CD8-positive, alpha-beta memory T cell (primary cell): ENCODE data around the gene PIGL. TPM values are rescaled to one million over a fixed set of nuclear protein-coding genes. Genes with fewer than 3 reads are reported as not detected.

ENCODE experiments used
- CTCF ChIA-PET: fragments of 350-600 bp; sonication (Branson Sonifier 250); formaldehyde crosslinking; loops from one replicate; lab custom pipeline; 2021; ENCODE audit warnings: antibody characterized with exemption; lab: Charles Lee
- POLR2A ChIA-PET: fragments of 350-600 bp; sonication (Branson Sonifier 250); formaldehyde crosslinking; loops from one replicate; lab custom pipeline; 2021; ENCODE audit warnings: antibody characterized with exemption; lab: Charles Lee
- DNase-seq, 5 donors: peaks; one replicate each; pipeline versions ENCODE4 v3.0.0 to v3.0.0-alpha.2; 2020 to 2022; ENCODE audit warnings: mixed read lengths in 1 of 5
- H3K27ac ChIP-seq: one replicate; pipeline ENCODE4 v1.7.0; 2013; ENCODE audit warnings: low read depth, mild to moderate bottlenecking, low read length, moderate library complexity
- H3K27me3 ChIP-seq: 2 replicates; pipeline ENCODE4 v1.7.0; 2013; ENCODE audit warnings: low read length, mild to moderate bottlenecking; ENCODE audit not compliant: insufficient read depth, poor library complexity, severe bottlenecking
- H3K36me3 ChIP-seq: 2 replicates; pipeline ENCODE4 v1.7.0; 2013; ENCODE audit warnings: mild to moderate bottlenecking, low read length, moderate library complexity; ENCODE audit not compliant: insufficient read depth
- H3K4me1 ChIP-seq: 2 replicates; pipeline ENCODE4 v1.7.0; 2013; ENCODE audit warnings: mild to moderate bottlenecking, low read length, moderate library complexity; ENCODE audit not compliant: insufficient read depth
- H3K4me3 ChIP-seq: 2 replicates; pipeline ENCODE4 v1.7.0; 2013; ENCODE audit warnings: mild to moderate bottlenecking, low read length
- H3K9me3 ChIP-seq: 2 replicates; pipeline ENCODE4 v1.7.0; 2013; ENCODE audit warnings: mild to moderate bottlenecking, low read length
- H3K27ac Mint-ChIP-seq, 8 donors: one replicate each; pipeline ENCODE4 v1.8.0; 2020 to 2021; ENCODE audit warnings: mixed read lengths in 8 of 8, mild to moderate bottlenecking in 6 of 8, inconsistent platforms in 3 of 8, moderate library complexity in 3 of 8
- H3K27me3 Mint-ChIP-seq, 2 donors: one replicate each; pipeline ENCODE4 v1.8.0; 2020 to 2021; ENCODE audit warnings: mixed read lengths in 2 of 2, mild to moderate bottlenecking in 1 of 2, moderate library complexity in 1 of 2
- H3K36me3 Mint-ChIP-seq, 3 donors: one replicate each; pipeline ENCODE4 v1.8.0; 2020 to 2021; ENCODE audit warnings: mixed read lengths in 3 of 3, inconsistent platforms in 1 of 3, mild to moderate bottlenecking in 1 of 3
- H3K4me1 Mint-ChIP-seq, 3 donors: one replicate each; pipeline ENCODE4 v1.8.0; 2020 to 2021; ENCODE audit warnings: mixed read lengths in 3 of 3, inconsistent platforms in 1 of 3, mild to moderate bottlenecking in 1 of 3
- H3K4me3 Mint-ChIP-seq, 7 donors: one replicate each; pipeline ENCODE4 v1.8.0; 2020 to 2021; ENCODE audit warnings: mixed read lengths in 7 of 7, mild to moderate bottlenecking in 6 of 7, moderate library complexity in 4 of 7, inconsistent platforms in 2 of 7
- H3K9me3 Mint-ChIP-seq, 5 donors: one replicate each; pipeline ENCODE4 v1.8.0; 2020 to 2022; ENCODE audit warnings: mixed read lengths in 5 of 5, mild to moderate bottlenecking in 3 of 5, moderate library complexity in 2 of 5, inconsistent platforms in 1 of 5
- polyA plus RNA-seq: library from polyadenylated mRNA; unstranded; fragments of 300-500 nt; fragmentation: Illumina TruSeq; gene quantifications from one replicate; pipeline ENCODE4 v1.2.3, GENCODE V29; 2021
- total RNA-seq, 2 experiments: library from RNA; stranded (reverse); gene quantifications; one replicate each; pipeline ENCODE4 v1.2.3, GENCODE V29; 2021

PIGL gene
- total and polyA plus RNA-seq, 3 experiments from 2014 or later, result 12.9 to 27.1 (median 26.3) TPM

DNA sequence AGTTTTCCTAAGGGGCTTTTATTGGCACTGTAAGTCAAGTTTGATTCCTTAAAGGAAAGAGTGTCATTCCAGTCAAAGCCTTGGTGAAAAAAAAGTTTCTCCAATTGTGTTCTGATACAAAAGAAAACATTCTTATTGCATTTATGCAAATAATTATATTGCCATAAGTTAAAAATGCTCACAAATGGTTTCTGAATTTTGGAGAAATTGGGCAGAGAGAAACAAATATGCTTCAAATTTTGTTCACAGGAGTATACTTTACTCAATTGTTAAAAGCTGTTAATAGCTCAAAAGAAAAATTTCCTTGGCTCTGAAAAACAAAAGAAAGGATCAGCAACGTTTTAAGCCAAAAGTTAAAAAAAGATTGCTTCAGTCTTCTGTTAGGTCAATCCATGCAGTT, 60.2 kb downstream of the PIGL start:
- peaks cover 4 to 6% (median 4%) of the 10 kb centered on the region in 3 donors for H3K4me1 Mint-ChIP-seq
- POLR2A ChIA-PET, result no interaction called here
- Histone ChIP-seq H3K9me3 (no peaks in the 10 kb centered on the region), H3K4me3 (no peak overlapping the region), H3K4me1 (no peaks in the 10 kb centered on the region), H3K36me3 (no peaks in the 10 kb centered on the region), H3K27ac (no peak overlapping the region), H3K27me3 (no peaks in the 10 kb centered on the region)
- H3K27ac Mint-ChIP-seq, result no peak overlapping the region
- H3K27me3 Mint-ChIP-seq, result no peaks in the 10 kb centered on the region
- CTCF ChIA-PET, result interaction anchor here (1.3 kb wide), 1 partner anchor 9 kb away, joined by 3 read pairs; no protein-coding TSS in a partner anchor
- peaks cover 5 to 11% (median 6%) of the 10 kb centered on the region in 3 donors for H3K36me3 Mint-ChIP-seq
- DNase-seq, result no peak
- peaks cover 0 to 6% (median 0%) of the 10 kb centered on the region in 5 donors for H3K9me3 Mint-ChIP-seq
- H3K4me3 Mint-ChIP-seq, result no peak overlapping the region

DNA sequence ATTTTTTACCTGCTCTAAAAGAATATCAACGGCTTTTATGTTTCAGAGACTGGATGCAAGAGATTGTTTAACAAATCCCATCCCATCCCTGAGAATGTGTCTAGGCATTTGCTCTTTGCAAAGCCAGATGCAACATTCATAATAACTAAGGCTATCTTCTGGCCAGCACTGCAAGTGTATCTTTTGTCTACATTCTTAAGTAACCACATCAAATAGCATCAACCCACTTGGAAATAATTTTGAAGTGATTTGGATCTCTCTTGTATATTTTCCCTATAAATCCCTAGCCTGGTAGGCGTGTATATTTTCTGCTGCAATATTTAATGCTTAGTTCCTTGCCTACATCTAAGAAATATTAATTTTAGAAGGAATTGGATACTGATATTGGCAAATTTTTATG, 64.3 kb downstream of the PIGL start:
- Mint-ChIP-seq H3K27ac (peak overlapping the region in 1 of 8 donors; percentile 59), H3K9me3 (peaks cover 0 to 6% (median 0%) of the 10 kb centered on the region in 5 donors), H3K27me3 (no peaks in the 10 kb centered on the region), H3K4me3 (no peak overlapping the region), H3K36me3 (peaks cover 5 to 17% (median 6%) of the 10 kb centered on the region in 3 donors), H3K4me1 (peaks cover 20 to 28% (median 22%) of the 10 kb centered on the region in 3 donors)
- POLR2A ChIA-PET, result no interaction called here
- Histone ChIP-seq H3K27ac (no peak overlapping the region), H3K9me3 (no peaks in the 10 kb centered on the region), H3K27me3 (no peaks in the 10 kb centered on the region), H3K4me3 (no peak overlapping the region), H3K4me1 (peaks cover 18% of the 10 kb centered on the region), H3K36me3 (no peaks in the 10 kb centered on the region)
- DNase-seq, result no peak
- CTCF ChIA-PET, result no interaction called here

DNA sequence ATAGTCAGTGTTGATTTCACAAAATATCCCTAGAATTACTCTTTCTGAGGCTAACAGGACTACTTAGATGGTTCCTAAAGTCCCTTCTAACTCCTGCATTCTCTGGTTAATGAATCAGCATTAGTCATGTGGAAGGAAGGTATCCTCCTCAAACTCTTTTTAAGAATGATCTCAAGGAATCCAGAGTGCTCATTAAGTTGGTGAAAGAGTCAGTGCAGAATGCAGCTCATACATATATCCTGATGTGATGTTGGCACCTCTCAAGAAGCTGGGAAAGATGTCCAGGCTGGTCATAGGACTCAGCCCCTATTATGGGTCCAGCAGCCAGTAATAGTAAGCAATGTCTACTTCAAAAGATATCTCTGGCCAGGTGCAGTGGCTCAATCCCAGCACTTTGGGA, 65.5 kb downstream of the PIGL start:
- no peak overlapping the region for H3K4me3 ChIP-seq
- H3K4me1 ChIP-seq, result peaks cover 30% of the 10 kb centered on the region
- no peak overlapping the region for H3K27ac ChIP-seq
- Mint-ChIP-seq H3K9me3 (no peaks in the 10 kb centered on the region), H3K4me1 (peaks cover 32 to 40% (median 34%) of the 10 kb centered on the region in 3 donors), H3K27me3 (no peaks in the 10 kb centered on the region), H3K4me3 (no peak overlapping the region), H3K27ac (peak overlapping the region in 2 of 8 donors; percentile 47 to 68), H3K36me3 (peaks cover 5 to 17% (median 6%) of the 10 kb centered on the region in 3 donors)
- H3K27me3 ChIP-seq, result no peaks in the 10 kb centered on the region
- H3K36me3 ChIP-seq, result no peaks in the 10 kb centered on the region
- H3K9me3 ChIP-seq, result no peaks in the 10 kb centered on the region
- DNase-seq, result no peak
- ChIA-PET POLR2A (no interaction called here), CTCF (interaction anchor here (1.1 kb wide), 1 partner anchor 64 kb away, joined by 3 read pairs; no protein-coding TSS in a partner anchor)

DNA sequence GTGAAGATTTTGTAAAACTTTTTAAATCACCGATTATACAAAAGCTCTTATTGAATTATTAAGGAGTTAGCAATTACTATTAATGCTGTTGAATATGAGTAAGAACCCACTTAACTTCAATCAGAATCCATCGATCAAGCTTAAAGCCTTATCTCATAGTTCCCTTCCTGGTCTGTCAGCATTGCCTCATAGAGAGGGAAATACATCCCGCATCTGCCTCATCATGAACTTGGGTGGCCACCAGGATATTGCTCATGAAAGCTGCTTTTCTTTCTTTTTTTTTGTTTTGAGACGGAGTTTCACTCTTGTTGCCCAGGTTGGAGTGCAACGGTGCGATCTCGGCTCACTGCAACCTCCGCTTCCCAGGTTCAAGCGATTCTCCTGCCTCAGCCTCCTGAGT, 66.7 kb downstream of the PIGL start:
- CTCF ChIA-PET, result interaction anchor here (1.1 kb wide), 1 partner anchor 66 kb away, joined by 3 read pairs; no protein-coding TSS in a partner anchor
- no peaks in the 10 kb centered on the region for H3K9me3 Mint-ChIP-seq
- Histone ChIP-seq H3K27me3 (no peaks in the 10 kb centered on the region), H3K36me3 (no peaks in the 10 kb centered on the region), H3K9me3 (no peaks in the 10 kb centered on the region), H3K27ac (no peak overlapping the region), H3K4me3 (no peak overlapping the region), H3K4me1 (peaks cover 41% of the 10 kb centered on the region)
- H3K27me3 Mint-ChIP-seq, result no peaks in the 10 kb centered on the region
- peaks cover 1 to 11% (median 3%) of the 10 kb centered on the region in 3 donors for H3K36me3 Mint-ChIP-seq
- POLR2A ChIA-PET, result no interaction called here
- H3K27ac Mint-ChIP-seq, result peak overlapping the region in 2 of 8 donors; percentile 47 to 48
- H3K4me1 Mint-ChIP-seq, result peaks cover 36 to 51% (median 45%) of the 10 kb centered on the region in 3 donors
- H3K4me3 Mint-ChIP-seq, result no peak overlapping the region
- no peak for DNase-seq

DNA sequence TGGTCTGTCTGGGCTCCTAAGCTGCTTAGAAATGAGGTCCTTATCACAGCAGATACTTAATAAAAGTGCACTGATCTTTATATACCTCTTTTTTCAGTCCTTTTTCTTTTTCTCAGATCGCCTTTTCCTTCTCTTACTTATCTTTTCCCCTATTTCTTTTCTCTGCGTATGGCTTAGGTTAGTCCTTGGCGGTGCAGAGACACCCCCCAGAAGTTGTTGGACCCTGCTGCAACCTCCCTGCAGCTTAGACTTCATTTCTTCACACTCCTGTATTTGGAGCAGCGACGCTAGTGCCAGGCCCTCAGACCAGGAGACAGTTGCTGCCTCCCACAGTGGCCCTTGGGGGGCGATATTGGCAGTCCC, 68.6 kb downstream of the PIGL start:
- H3K36me3 Mint-ChIP-seq, result peaks cover 0 to 5% (median 0%) of the 10 kb centered on the region in 3 donors
- POLR2A ChIA-PET, result interaction anchor here (0.8 to 1.6 kb wide), 4 partner anchors 17 to 70 kb away, joined by 3 to 6 read pairs (median 4); partner anchors contain the start of genes CENPV, NCOR1 and PIGL
- no peaks in the 10 kb centered on the region for H3K27me3 Mint-ChIP-seq
- H3K4me3 Mint-ChIP-seq, result peak overlapping the region; percentile 24 to 92 (median 76)
- peaks cover 45 to 59% (median 53%) of the 10 kb centered on the region in 3 donors for H3K4me1 Mint-ChIP-seq
- Histone ChIP-seq H3K9me3 (no peaks in the 10 kb centered on the region), H3K4me3 (peak overlapping the region; percentile 29), H3K27me3 (no peaks in the 10 kb centered on the region), H3K36me3 (no peaks in the 10 kb centered on the region), H3K4me1 (peaks cover 50% of the 10 kb centered on the region), H3K27ac (peak overlapping the region; percentile 81)
- H3K27ac Mint-ChIP-seq, result peak overlapping the region; percentile 93 to 99 (median 98)
- H3K9me3 Mint-ChIP-seq, result no peaks in the 10 kb centered on the region
- CTCF ChIA-PET, result interaction anchor here (1.2 to 1.4 kb wide), 3 partner anchors 10 to 67 kb away, joined by 4 to 7 read pairs (median 4); no protein-coding TSS in a partner anchor
- DNase-seq, result no peak

DNA sequence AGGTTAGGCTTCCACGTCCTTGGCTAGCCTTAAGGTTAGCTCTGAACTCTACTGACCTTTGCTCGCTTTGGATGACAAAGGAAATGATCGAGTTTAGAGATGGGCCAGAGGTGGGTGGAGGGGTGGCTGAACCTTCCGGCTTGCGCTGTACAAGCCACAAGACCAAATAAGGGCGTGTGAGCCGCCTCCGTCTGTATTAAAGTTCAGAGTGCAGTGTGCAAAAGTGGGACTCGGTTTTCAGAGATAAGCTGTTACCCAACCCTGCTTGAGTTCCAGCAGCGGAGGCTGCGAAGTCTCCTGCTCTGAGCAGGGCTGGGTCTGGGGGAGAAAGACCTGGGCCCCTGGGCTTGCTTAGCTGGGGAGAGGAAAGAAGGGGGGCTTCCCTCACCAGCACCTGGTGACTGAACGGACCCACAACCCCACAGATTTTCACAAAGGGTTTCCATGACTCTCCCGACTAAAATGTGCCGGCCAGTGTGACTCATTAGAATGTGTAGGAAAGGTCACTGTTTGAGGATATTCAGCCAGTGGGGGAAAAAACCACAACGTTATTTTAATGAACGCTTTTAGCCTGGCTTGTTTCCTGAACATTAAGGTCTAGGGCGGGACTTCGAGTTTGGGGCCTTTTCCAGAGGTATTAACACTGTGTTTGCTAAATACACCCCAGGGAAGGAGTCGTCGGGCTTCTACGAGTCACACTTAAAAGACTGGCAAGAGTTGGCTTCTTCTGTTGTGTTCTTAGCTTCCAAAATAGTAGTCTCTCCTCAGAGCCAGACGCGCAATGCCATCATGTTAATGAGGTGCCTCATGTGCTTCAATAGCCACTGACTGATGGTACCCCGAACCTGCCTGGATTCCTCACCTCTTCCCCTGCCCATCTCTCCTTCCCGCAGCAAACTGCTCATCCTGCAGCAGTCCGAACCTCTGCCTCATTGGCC, 69.3 kb downstream of the PIGL start:
- POLR2A ChIA-PET, result interaction anchor here (0.5 to 1.6 kb wide), 7 partner anchors 18 to 94 kb away, joined by 3 to 7 read pairs (median 4); partner anchors contain the start of genes CENPV, NCOR1, PIGL and UBB
- no peaks in the 10 kb centered on the region for H3K27me3 ChIP-seq
- no peaks in the 10 kb centered on the region for H3K9me3 Mint-ChIP-seq
- H3K4me3 Mint-ChIP-seq, result peak overlapping the region; percentile 24 to 92 (median 76)
- H3K4me3 ChIP-seq, result peak overlapping the region; percentile 29
- peak overlapping the region; percentile 93 to 99 (median 98) for H3K27ac Mint-ChIP-seq
- H3K36me3 Mint-ChIP-seq, result peaks cover 0 to 5% (median 0%) of the 10 kb centered on the region in 3 donors
- peak overlapping the region; percentile 81 for H3K27ac ChIP-seq
- DNase-seq, result peak; percentile 55 to 85 (median 74)
- H3K9me3 ChIP-seq, result no peaks in the 10 kb centered on the region
- H3K4me1 Mint-ChIP-seq, result peaks cover 45 to 58% (median 53%) of the 10 kb centered on the region in 3 donors
- CTCF ChIA-PET, result interaction anchor here (1.2 to 1.9 kb wide), 5 partner anchors 9 to 70 kb away, joined by 3 to 7 read pairs (median 4); partner anchors contain the start of gene NCOR1
- H3K27me3 Mint-ChIP-seq, result no peaks in the 10 kb centered on the region
- no peaks in the 10 kb centered on the region for H3K36me3 ChIP-seq
- peaks cover 50% of the 10 kb centered on the region for H3K4me1 ChIP-seq

DNA sequence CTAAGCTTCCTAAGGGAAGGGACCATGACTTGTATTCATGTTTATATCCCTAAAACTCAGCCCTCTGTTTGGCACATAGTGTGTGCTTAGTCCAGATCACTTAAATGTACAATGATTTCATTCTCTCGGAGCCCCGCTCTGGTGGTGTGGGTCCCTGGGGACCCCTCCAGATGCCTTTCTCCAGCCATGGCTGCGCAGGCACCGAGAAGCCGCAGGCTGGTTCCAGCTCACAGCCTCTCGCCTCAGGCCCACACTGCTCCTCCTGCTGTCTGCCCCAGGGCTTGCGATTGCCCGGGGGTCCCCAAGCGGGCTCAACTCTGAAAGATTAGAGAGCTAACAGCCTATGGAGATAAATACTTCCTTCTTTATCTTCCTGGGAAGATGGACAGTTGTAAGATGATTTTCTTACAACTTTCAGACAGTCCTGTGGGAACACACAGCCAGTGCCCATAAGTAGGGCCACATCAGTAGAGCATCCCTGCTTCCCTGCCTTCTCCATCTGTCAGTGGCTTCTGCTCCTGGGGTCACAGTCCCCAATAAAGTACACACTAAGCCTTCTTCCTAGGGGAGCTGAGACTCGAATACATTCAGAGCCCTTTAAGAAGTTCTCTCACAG, 70.0 kb downstream of the PIGL start:
- Histone ChIP-seq H3K27me3 (no peaks in the 10 kb centered on the region), H3K36me3 (no peaks in the 10 kb centered on the region), H3K9me3 (no peaks in the 10 kb centered on the region), H3K27ac (peak overlapping the region; percentile 81), H3K4me3 (peak overlapping the region; percentile 29), H3K4me1 (peaks cover 50% of the 10 kb centered on the region)
- POLR2A ChIA-PET, result interaction anchor here (0.5 to 1.5 kb wide), 2 partner anchors 45 to 70 kb away, joined by 3 to 7 read pairs; partner anchors contain the start of gene PIGL
- Mint-ChIP-seq H3K27ac (peak overlapping the region; percentile 93 to 99 (median 98)), H3K27me3 (no peaks in the 10 kb centered on the region), H3K4me3 (peak overlapping the region; percentile 24 to 92 (median 76)), H3K9me3 (no peaks in the 10 kb centered on the region), H3K36me3 (peaks cover 0 to 5% (median 0%) of the 10 kb centered on the region in 3 donors), H3K4me1 (peaks cover 45 to 56% (median 53%) of the 10 kb centered on the region in 3 donors)
- CTCF ChIA-PET, result interaction anchor here (0.9 to 1.9 kb wide), 3 partner anchors 10 to 71 kb away, joined by 3 to 4 read pairs (median 3); partner anchors contain the start of gene NCOR1
- DNase-seq, result no peak
